H9 (cell line): Measurements from ENCODE around the gene FMO3. TPM values are rescaled to one million over a fixed set of nuclear protein-coding genes. Genes with fewer than 3 reads are reported as not detected.

Source experiments
- DNase-seq: peaks from one replicate; pipeline ENCODE4 v3.0.0-alpha.2; 2017
- H2AFZ ChIP-seq: one replicate; pipeline ENCODE4 v1.6.1; 2013; ENCODE audit warnings: mild to moderate bottlenecking, low read length, control low read depth, moderate library complexity
- H2AK5ac ChIP-seq: 2 replicates; pipeline ENCODE4 v1.6.1; 2013; ENCODE audit warnings: low read length, control low read depth, mixed read lengths; ENCODE audit not compliant: insufficient read length
- H2BK120ac ChIP-seq: one replicate; pipeline ENCODE4 v1.6.1; 2013; ENCODE audit warnings: low read depth, mild to moderate bottlenecking, low read length, control low read depth, inconsistent platforms; ENCODE audit not compliant: poor library complexity, severe bottlenecking
- H2BK12ac ChIP-seq: 2 replicates; pipeline ENCODE4 v1.6.1; 2013; ENCODE audit warnings: low read length, control low read depth, mixed read lengths, low read depth; ENCODE audit not compliant: insufficient read length
- H2BK15ac ChIP-seq: 2 replicates; pipeline ENCODE4 v1.6.1; 2013; ENCODE audit warnings: low read depth, low read length, control low read depth
- H2BK20ac ChIP-seq: one replicate; pipeline ENCODE4 v1.6.1; 2013; ENCODE audit warnings: low read depth, mild to moderate bottlenecking, low read length, control low read depth, inconsistent platforms; ENCODE audit not compliant: poor library complexity, severe bottlenecking
- H2BK5ac ChIP-seq: 2 replicates; pipeline ENCODE4 v1.6.1; 2013; ENCODE audit warnings: low read length, control low read depth, mixed read lengths; ENCODE audit not compliant: insufficient read length
- H3K14ac ChIP-seq: 2 replicates; pipeline ENCODE4 v1.6.1; 2013; ENCODE audit warnings: low read length, control low read depth; ENCODE audit not compliant: insufficient read depth
- H3K18ac ChIP-seq: 2 replicates; pipeline ENCODE4 v1.6.1; 2013; ENCODE audit warnings: low read depth, mild to moderate bottlenecking, mixed read lengths, low read length, control low read depth; ENCODE audit not compliant: insufficient read length
- H3K23ac ChIP-seq: 2 replicates; pipeline ENCODE4 v1.6.1; 2013; ENCODE audit warnings: low read length, control low read depth, mixed read lengths, low read depth; ENCODE audit not compliant: insufficient read length
- H3K23me2 ChIP-seq: 2 replicates; pipeline ENCODE4 v1.6.1; 2013; ENCODE audit warnings: low read depth, mild to moderate bottlenecking, mixed read lengths, low read length, control low read depth; ENCODE audit not compliant: insufficient read length, poor library complexity, severe bottlenecking
- H3K27ac ChIP-seq: 2 replicates; pipeline ENCODE4 v1.5.1; 2013; ENCODE audit warnings: low read length, control low read depth, mixed read lengths, low read depth; ENCODE audit not compliant: insufficient read length
- H3K27me3 ChIP-seq: 2 replicates; pipeline ENCODE4 v1.6.1; 2013; ENCODE audit warnings: low read length, control low read depth, inconsistent platforms; ENCODE audit not compliant: insufficient read depth
- H3K4ac ChIP-seq: 2 replicates; pipeline ENCODE4 v1.6.1; 2013; ENCODE audit warnings: low read depth, mild to moderate bottlenecking, control low read depth, inconsistent platforms, low read length, moderate library complexity
- H3K4me1 ChIP-seq: 2 replicates; pipeline ENCODE4 v1.6.1; 2013; ENCODE audit warnings: low read length, control low read depth, inconsistent platforms; ENCODE audit not compliant: insufficient read depth
- H3K4me2 ChIP-seq: 2 replicates; pipeline ENCODE4 v1.6.1; 2013; ENCODE audit warnings: low read length, control low read depth, mixed read lengths; ENCODE audit not compliant: insufficient read length, insufficient read depth
- H3K56ac ChIP-seq: 2 replicates; pipeline ENCODE4 v1.6.1; 2013; ENCODE audit warnings: low read depth, mild to moderate bottlenecking, mixed read lengths, low read length, control low read depth; ENCODE audit not compliant: insufficient read length
- H3K79me1 ChIP-seq: 2 replicates; pipeline ENCODE4 v1.6.1; 2013; ENCODE audit warnings: low read depth, mild to moderate bottlenecking, moderate library complexity, low read length, control low read depth, inconsistent platforms; ENCODE audit not compliant: insufficient read depth, poor library complexity, severe bottlenecking
- H3K79me2 ChIP-seq: 2 replicates; pipeline ENCODE4 v1.6.1; 2013; ENCODE audit warnings: low read length, control low read depth, inconsistent platforms; ENCODE audit not compliant: insufficient read depth
- H3K9ac ChIP-seq: 2 replicates; pipeline ENCODE4 v1.6.1; 2013; ENCODE audit warnings: low read length, control low read depth, mixed read lengths; ENCODE audit not compliant: insufficient read length; ENCODE audit errors: extremely low read depth
- H3K9me3 ChIP-seq: one replicate; pipeline ENCODE4 v1.6.1; 2013; ENCODE audit warnings: low read depth, low read length, inconsistent platforms; ENCODE audit not compliant: control insufficient read depth
- H3T11ph ChIP-seq: one replicate; pipeline ENCODE4 v1.6.1; 2013; ENCODE audit warnings: mild to moderate bottlenecking, low read length, control low read depth, inconsistent platforms
- H4K20me1 ChIP-seq: one replicate; pipeline ENCODE4 v1.6.1; 2013; ENCODE audit not compliant: control insufficient read depth, insufficient read length, insufficient read depth
- H4K5ac ChIP-seq: 2 replicates; pipeline ENCODE4 v1.6.1; 2013; ENCODE audit warnings: low read depth, mild to moderate bottlenecking, mixed read lengths, low read length, control low read depth; ENCODE audit not compliant: insufficient read length
- H4K8ac ChIP-seq: replicated peaks from 2 replicates; pipeline ENCODE4 v1.6.1; 2013; ENCODE audit warnings: low read length, control low read depth, mixed read lengths, low read depth; ENCODE audit not compliant: insufficient read length
- H4K91ac ChIP-seq: 2 replicates; pipeline ENCODE4 v1.6.1; 2013; ENCODE audit warnings: low read depth, mild to moderate bottlenecking, moderate library complexity, mixed read lengths, low read length, control low read depth; ENCODE audit not compliant: insufficient read length
- H3K27ac Mint-ChIP-seq, 3 experiments: 2 replicates in 2 of 3; 3 replicates in 1 of 3; pipeline ENCODE4 v1.8.0; 2020 to 2021; ENCODE audit warnings: mixed read lengths in 3 of 3, mild to moderate bottlenecking in 1 of 3, moderate library complexity in 1 of 3
- H3K27me3 Mint-ChIP-seq: 2 replicates; pipeline ENCODE4 v1.8.0; 2021; ENCODE audit warnings: low read depth, mild to moderate bottlenecking, moderate library complexity, mixed read lengths
- H3K36me3 Mint-ChIP-seq, 3 experiments: 2 replicates in 2 of 3; 3 replicates in 1 of 3; pipeline ENCODE4 v1.8.0; 2020 to 2021; ENCODE audit warnings: low read depth in 3 of 3, mixed read lengths in 3 of 3; ENCODE audit not compliant: insufficient read depth in 1 of 3
- H3K4me1 Mint-ChIP-seq, 2 experiments: 2 replicates each; pipeline ENCODE4 v1.8.0; 2020; ENCODE audit warnings: mixed read lengths in 2 of 2
- H3K4me3 Mint-ChIP-seq, 2 experiments: 2 replicates in 1 of 2; 3 replicates in 1 of 2; pipeline ENCODE4 v1.8.0; 2020 to 2021; ENCODE audit warnings: mild to moderate bottlenecking in 2 of 2, mixed read lengths in 2 of 2, moderate library complexity in 1 of 2
- H3K9me3 Mint-ChIP-seq, 2 experiments: 2 replicates in 1 of 2; 3 replicates in 1 of 2; pipeline ENCODE4 v1.8.0; 2020; ENCODE audit warnings: mild to moderate bottlenecking in 2 of 2, mixed read lengths in 2 of 2, moderate library complexity in 1 of 2
- CTCF ChIP-seq: fragments of 200-600 bp; sonication (generic); conservative IDR thresholded peaks from 3 replicates; pipeline ENCODE4 v1.8.0; 2021; ENCODE audit warnings: antibody characterized with exemption, mild to moderate bottlenecking
- WGBS: extraction: QIAGEN DNeasy Blood & Tissue Kit; methylation state at CpG from one replicate; pipeline ENCODE4 v1.1.7; 2013; ENCODE audit warnings: missing lambda C conversion rate, low lambda C conversion rate, mixed read lengths; ENCODE audit not compliant: insufficient read length; ENCODE audit errors: extremely low coverage; 5-methylcytosine and 5-hydroxymethylcytosine counted together
- total RNA-seq: library from RNA; stranded (reverse); gene quantifications from 2 replicates; pipeline ENCODE4 v1.2.1, GENCODE V29; 2021

The FMO3 gene
- total RNA-seq, 1 experiment from 2014 or later, result not detected

DNA sequence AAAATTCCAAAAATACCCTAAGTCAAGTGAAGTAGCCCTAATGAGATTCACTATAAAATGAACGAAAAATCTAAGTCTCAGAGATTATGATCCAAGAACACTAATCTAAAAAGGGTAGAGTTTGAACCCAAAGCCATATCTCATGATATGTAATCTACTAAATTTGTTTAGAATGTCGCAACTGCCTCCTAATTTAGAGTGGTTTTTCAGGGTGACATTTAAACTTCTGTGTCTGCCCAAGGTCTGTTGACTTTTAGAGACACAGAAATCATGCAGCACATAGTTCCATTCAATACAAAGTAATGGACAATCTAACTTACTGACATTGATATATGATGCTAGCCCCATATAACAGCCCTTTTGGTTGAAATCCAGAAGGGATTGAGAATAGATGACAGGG lies 28.9 kb downstream of the FMO3 start:
- no peak overlapping the region for H3K9ac ChIP-seq
- no peaks in the 10 kb centered on the region for H4K20me1 ChIP-seq
- H2BK12ac ChIP-seq, result no peak overlapping the region
- no peak overlapping the region for H2BK20ac ChIP-seq
- H3K23me2 ChIP-seq, result no peaks in the 10 kb centered on the region
- no peaks in the 10 kb centered on the region for H3K79me1 ChIP-seq
- Mint-ChIP-seq H3K36me3 (no peaks in the 10 kb centered on the region; a peak in 2 of 7 replicates), H3K4me3 (no peak overlapping the region), H3K27ac (no peak overlapping the region), H3K4me1 (peaks cover 3% of the 10 kb centered on the region in 2 experiments; a peak in 3 of 4 replicates), H3K9me3 (no peaks in the 10 kb centered on the region), H3K27me3 (no peaks in the 10 kb centered on the region)
- H4K8ac ChIP-seq, result no peak overlapping the region
- no peak overlapping the region for H4K5ac ChIP-seq
- H2BK15ac ChIP-seq, result no peak overlapping the region
- DNase-seq, result no peak
- H3K27me3 ChIP-seq, result no peaks in the 10 kb centered on the region
- H4K91ac ChIP-seq, result no peak overlapping the region
- no peak overlapping the region for H3T11ph ChIP-seq
- no peak overlapping the region for H2BK120ac ChIP-seq
- no CpG with 5 or more reads among the region's 2 CpGs for WGBS
- H3K14ac ChIP-seq, result no peak overlapping the region
- no peak overlapping the region for H3K27ac ChIP-seq
- H3K79me2 ChIP-seq, result no peaks in the 10 kb centered on the region
- no peak overlapping the region for H3K4ac ChIP-seq
- no peak overlapping the region for H3K18ac ChIP-seq
- H2BK5ac ChIP-seq, result no peak overlapping the region
- no peaks in the 10 kb centered on the region for H3K9me3 ChIP-seq
- H3K56ac ChIP-seq, result no peak overlapping the region
- H2AFZ ChIP-seq, result no peak overlapping the region
- no peak for TF ChIP-seq CTCF
- H3K23ac ChIP-seq, result no peak overlapping the region
- H3K4me1 ChIP-seq, result no peaks in the 10 kb centered on the region
- no peak overlapping the region for H3K4me2 ChIP-seq
- H2AK5ac ChIP-seq, result no peak overlapping the region
